IPS-20b (cell line): ENCODE measurements around the gene KIAA0513.

ENCODE experiments used
- H3K27ac ChIP-seq: one replicate; pipeline ENCODE4 v1.5.1; 2013; ENCODE audit warnings: low read length
- H3K27me3 ChIP-seq: 2 replicates; pipeline ENCODE4 v1.6.1; 2013; ENCODE audit warnings: mild to moderate bottlenecking, low read length, inconsistent platforms; ENCODE audit not compliant: insufficient read depth
- H3K36me3 ChIP-seq: 2 replicates; pipeline ENCODE4 v1.6.1; 2013; ENCODE audit warnings: low read depth, mild to moderate bottlenecking, inconsistent platforms, low read length, moderate library complexity; ENCODE audit not compliant: insufficient read depth
- H3K4me1 ChIP-seq: 2 replicates; pipeline ENCODE4 v1.6.1; 2013; ENCODE audit warnings: mild to moderate bottlenecking, control low read depth, inconsistent platforms, low read length, moderate library complexity; ENCODE audit not compliant: insufficient read depth
- H3K4me3 ChIP-seq: 2 replicates; pipeline ENCODE4 v1.5.1; 2013; ENCODE audit warnings: mild to moderate bottlenecking, low read length, inconsistent platforms
- H3K9ac ChIP-seq: 2 replicates; pipeline ENCODE4 v1.6.1; 2013; ENCODE audit warnings: low read depth, mild to moderate bottlenecking, inconsistent platforms, low read length, moderate library complexity
- H3K9me3 ChIP-seq: 2 replicates; pipeline ENCODE4 v1.6.1; 2013; ENCODE audit warnings: mild to moderate bottlenecking, low read depth, low read length, inconsistent platforms; ENCODE audit not compliant: insufficient read depth

KIAA0513 gene

DNA sequence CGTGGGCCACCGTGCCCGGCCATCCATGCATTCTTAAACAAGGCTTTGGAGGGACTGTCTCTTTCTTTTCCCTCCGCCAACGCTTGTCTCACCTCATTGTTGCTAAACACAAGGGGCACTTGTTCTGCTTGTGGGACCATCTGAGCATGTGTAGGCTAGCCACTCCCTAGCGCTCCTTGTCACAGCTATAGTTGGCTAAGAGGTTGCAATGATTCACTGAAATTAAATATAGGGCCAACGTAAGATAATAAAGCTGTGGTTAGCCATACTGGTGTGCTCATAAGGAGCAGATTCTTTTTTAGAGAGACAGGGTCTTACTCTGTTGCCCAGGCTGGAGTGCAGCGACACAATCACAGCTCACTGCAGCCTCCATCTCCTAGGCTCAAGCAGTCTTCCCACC, 41.2 kb downstream of the KIAA0513 start:
- Histone ChIP-seq H3K4me1 (no peaks in the 10 kb centered on the region), H3K9ac (no peak overlapping the region), H3K27ac (no peak overlapping the region), H3K27me3 (no peaks in the 10 kb centered on the region), H3K9me3 (no peaks in the 10 kb centered on the region), H3K36me3 (no peaks in the 10 kb centered on the region), H3K4me3 (no peak overlapping the region)

DNA sequence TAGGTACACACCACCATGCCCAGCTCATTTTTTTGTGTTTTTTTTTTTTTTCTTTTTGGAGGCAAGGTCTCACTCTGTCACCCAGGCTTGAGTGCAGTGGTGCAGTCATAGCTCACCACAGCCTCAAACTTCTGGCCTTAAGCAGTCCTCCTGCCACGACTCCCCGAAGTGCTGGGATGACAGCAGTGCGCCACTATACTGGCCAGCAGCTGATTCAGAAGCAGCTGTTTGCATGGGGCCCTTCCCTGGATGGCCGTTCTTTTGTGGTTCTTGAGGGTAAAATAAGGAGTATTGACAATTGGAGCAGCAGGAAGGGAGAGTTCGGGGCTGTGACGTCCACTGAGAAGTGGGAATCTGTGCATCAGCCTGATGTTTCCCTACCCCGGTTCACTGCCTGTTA, 41.6 kb downstream of the KIAA0513 start:
- Histone ChIP-seq H3K36me3 (no peaks in the 10 kb centered on the region), H3K27ac (no peak overlapping the region)

DNA sequence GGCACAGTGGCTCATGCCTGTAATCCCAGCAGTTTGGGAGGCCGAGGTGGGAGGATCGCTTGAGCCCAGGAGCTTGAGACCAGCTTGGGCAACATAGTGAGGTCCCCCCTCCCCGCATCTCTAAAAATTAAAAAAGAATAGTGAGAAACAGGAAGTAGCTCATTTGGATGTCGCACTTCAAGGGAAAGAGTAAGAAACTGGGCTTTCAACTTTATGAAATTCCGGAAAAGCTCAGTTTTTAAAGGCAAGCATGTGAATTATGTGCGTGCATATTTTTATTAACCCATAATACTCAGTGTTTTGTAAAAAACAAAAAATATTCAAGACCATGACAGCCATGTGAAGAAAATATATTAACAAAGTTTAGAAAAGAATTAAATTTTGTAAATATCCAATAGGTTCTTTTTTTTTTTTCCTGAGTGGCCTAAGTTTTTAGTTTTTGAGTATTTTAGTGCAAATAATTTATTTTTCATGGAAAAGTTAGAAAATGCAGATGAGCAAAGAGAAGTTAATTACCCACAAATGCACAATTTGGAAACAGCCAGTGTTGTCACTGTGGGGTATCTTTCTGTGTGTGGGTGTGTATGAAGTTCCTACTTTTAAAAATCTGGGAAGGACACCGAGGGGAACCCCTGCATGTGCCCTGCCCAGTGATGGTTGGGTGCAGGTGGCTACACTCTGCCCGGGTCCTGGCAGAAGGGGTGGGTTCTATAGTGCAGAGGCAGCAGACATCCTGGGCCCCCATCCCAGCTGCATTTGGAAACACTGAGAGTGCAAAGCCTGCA, 44.7 kb downstream of the KIAA0513 start:
- no peak overlapping the region for H3K4me3 ChIP-seq
- peaks cover 14% of the 10 kb centered on the region for H3K27me3 ChIP-seq
- no peak overlapping the region for H3K9ac ChIP-seq
- peaks cover 4% of the 10 kb centered on the region; the same call in 1 of the 2 replicates for H3K4me1 ChIP-seq
- H3K36me3 ChIP-seq: no peaks in the 10 kb centered on the region
- no peak overlapping the region for H3K27ac ChIP-seq
- no peaks in the 10 kb centered on the region for H3K9me3 ChIP-seq

More for the DNA sequence above, 41.6 kb downstream of the KIAA0513 start:
- Histone ChIP-seq H3K9me3 (no peaks in the 10 kb centered on the region), H3K4me3 (no peak overlapping the region), H3K27me3 (no peaks in the 10 kb centered on the region), H3K9ac (no peak overlapping the region), H3K4me1 (no peaks in the 10 kb centered on the region)

DNA sequence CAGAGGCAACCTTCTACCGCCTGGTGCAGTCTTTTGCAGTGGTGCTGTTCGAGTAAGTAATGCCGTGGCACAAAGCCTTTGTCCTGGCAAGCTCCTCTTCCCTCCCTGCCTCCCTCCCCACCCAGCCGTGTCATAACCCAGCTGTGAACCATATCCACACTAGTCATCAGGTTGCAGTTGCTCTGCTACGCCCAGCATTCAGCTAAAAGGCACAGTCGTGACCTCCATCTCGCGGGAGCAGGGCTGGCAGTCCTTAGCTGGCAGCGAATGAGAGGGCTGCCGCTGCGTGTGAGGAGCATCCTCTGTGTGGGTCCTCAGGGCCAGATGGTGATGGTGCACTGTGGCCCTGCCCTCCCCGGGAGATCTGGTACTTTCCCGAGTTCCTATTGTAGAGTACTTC, 45.4 kb downstream of the KIAA0513 start:
- Histone ChIP-seq H3K9ac (no peak overlapping the region), H3K4me3 (no peak overlapping the region), H3K27ac (no peak overlapping the region)

DNA sequence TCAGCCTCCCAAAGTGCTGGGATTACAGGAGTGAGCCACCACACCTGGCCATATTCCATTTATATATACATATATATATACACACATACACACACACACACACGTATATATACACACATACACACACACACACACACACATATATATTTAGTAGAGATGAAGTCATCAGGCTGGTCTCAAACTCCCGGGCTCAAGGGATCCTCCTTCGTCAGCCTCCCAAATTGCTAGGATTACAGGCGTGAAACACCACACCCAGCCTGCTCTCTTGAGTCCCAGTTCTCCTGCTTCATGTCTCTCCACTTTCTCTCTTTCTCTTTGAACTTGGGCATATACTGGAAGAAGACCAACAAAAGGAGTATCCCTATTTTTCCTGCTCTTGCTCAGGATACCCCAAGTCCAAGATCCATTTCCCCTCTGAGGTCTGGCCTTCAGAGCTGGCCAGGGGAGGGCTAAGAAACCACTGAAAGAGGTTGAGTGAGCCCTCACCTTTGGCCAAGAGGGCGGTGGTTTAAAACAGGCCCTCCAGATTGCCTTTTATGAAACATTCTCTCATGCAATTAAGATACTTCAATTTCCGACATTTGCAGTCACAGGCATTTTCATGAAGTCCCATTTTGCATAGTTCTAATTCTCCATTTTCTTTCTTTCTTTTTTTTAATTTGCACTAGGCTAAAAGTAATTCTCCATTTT, 46.8 kb downstream of the KIAA0513 start:
- H3K27ac ChIP-seq: no peak overlapping the region
- H3K9ac ChIP-seq: no peak overlapping the region
- H3K9me3 ChIP-seq: no peaks in the 10 kb centered on the region
- H3K4me1 ChIP-seq: peaks cover 4% of the 10 kb centered on the region; the same call in 1 of the 2 replicates
- peaks cover 7% of the 10 kb centered on the region; the same call in 1 of the 2 replicates for H3K36me3 ChIP-seq
- H3K4me3 ChIP-seq: no peak overlapping the region
- peaks cover 34% of the 10 kb centered on the region for H3K27me3 ChIP-seq

More for the DNA sequence above, 45.4 kb downstream of the KIAA0513 start:
- Histone ChIP-seq H3K4me1 (peaks cover 4% of the 10 kb centered on the region; the same call in 1 of the 2 replicates), H3K27me3 (peaks cover 20% of the 10 kb centered on the region), H3K9me3 (no peaks in the 10 kb centered on the region), H3K36me3 (no peaks in the 10 kb centered on the region)

DNA sequence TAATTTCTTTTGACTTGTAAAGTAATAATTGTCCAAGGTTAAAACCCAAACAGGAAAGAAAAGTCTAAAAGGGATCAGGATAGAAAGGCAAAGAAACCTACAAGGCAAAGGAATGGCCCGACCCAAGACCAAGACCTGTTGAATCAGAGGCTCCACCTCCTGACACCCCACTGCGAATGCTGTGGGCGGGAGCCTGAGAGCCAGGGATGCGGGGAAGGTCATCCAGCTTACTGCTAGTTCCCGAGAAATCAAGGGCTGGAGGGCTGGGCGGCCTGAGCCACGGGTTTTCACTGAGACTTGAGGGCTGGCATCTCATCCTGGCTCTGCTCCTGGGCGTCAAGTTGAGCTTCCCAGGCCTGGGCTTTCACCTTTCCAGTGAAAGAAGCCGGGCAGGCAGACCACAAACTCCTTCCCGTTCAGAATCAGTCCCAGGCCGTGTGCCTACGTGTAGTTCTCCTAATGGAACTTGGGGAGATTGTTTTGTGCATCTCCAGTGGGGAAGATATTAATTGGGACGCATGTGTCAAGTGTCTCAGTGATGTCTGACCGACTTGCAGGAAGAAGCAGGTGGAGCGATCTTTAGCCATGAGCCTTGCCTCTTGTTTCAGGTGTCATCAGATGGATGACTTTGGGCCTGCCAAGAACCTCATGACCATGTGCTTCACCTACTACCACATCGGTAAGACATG, 47.8 kb downstream of the KIAA0513 start:
- no peak overlapping the region for H3K4me3 ChIP-seq
- peaks cover 43% of the 10 kb centered on the region for H3K27me3 ChIP-seq
- peaks cover 8% of the 10 kb centered on the region; the same call in 1 of the 2 replicates for H3K36me3 ChIP-seq
- no peaks in the 10 kb centered on the region for H3K9me3 ChIP-seq
- H3K4me1 ChIP-seq: peaks cover 4% of the 10 kb centered on the region; the same call in 1 of the 2 replicates
- H3K9ac ChIP-seq: no peak overlapping the region
- no peak overlapping the region for H3K27ac ChIP-seq

DNA sequence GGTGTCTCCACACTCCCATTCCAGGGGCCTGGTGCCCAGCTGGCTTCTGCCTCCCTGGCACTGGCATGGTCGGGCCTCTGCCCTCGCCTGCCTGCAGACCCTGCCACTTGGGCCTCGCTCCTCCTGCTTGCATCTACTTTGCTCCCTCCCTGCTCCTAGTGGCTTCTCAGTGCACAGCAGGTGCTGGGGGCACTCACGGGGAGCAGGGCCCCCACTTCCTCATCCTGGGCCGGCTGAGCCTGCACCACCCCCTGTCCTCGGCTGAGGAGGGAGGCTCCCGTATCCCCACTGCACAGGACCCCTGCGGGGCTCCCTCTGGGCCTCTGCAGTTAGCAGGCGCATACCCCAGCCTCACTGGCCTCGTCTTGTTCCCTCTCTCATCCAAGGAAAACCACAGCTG, 49.4 kb downstream of the KIAA0513 start:
- H3K9ac ChIP-seq: no peak overlapping the region
- no peak overlapping the region for H3K4me3 ChIP-seq
- no peaks in the 10 kb centered on the region for H3K9me3 ChIP-seq
- H3K36me3 ChIP-seq: peaks cover 8% of the 10 kb centered on the region; the same call in 1 of the 2 replicates
- H3K27me3 ChIP-seq: peaks cover 57% of the 10 kb centered on the region
- no peak overlapping the region for H3K27ac ChIP-seq
- H3K4me1 ChIP-seq: peaks cover 16% of the 10 kb centered on the region

DNA sequence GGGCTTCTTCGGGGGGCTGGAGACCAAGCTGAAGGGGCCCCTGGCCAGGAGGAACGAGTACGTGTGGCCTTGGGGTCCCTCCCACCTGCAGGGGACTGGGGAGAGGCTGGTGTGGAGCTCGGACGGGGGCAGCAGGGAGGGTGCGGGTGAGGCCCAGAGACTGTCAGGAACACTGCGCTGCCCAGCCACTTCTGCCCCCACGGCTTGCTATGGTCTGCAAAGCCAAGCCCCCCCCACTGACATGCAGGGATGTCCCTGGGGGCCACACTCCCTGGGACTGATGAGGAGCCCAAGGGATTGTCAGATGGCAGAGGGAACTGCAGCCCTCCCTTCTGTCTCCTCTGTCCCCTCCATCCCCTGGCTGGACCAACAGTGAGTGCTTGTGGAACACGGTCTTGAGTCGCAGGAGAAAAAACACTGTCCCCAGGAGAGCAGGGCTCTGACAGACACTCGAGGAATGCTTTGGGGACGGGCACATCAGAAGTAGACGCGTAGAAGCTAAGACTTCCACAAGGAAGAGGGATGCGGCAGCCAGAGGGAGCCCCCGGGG, 50.1 kb downstream of the KIAA0513 start:
- H3K36me3 ChIP-seq: peaks cover 8% of the 10 kb centered on the region; the same call in 1 of the 2 replicates
- H3K4me3 ChIP-seq: no peak overlapping the region
- H3K9ac ChIP-seq: no peak overlapping the region
- peaks cover 63% of the 10 kb centered on the region for H3K27me3 ChIP-seq
- peaks cover 18% of the 10 kb centered on the region for H3K4me1 ChIP-seq
- no peak overlapping the region for H3K27ac ChIP-seq
- no peaks in the 10 kb centered on the region for H3K9me3 ChIP-seq

DNA sequence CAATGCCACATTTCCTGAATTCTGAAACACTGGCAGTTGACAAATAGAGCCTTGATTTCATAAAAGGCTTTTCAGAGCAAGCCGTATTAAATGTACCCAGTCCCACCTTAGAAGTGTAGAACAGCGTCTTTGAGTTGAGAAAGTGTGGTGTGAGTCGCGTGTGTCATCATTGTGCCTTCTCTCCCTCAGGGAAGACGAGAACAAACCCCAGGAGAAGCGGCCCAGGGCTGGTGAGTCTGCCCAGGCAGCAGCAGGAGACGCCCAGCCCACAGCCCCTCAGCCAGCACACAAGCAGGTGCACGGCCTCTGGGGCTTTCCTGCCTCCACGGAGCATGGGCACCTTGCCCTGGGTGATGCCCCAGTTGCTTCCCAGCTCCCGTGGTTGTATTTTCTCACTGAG, 50.6 kb downstream of the KIAA0513 start:
- Histone ChIP-seq H3K36me3 (peaks cover 8% of the 10 kb centered on the region; the same call in 1 of the 2 replicates), H3K9ac (no peak overlapping the region), H3K4me3 (no peak overlapping the region), H3K4me1 (peaks cover 18% of the 10 kb centered on the region), H3K27ac (no peak overlapping the region), H3K27me3 (peaks cover 67% of the 10 kb centered on the region), H3K9me3 (no peaks in the 10 kb centered on the region)

DNA sequence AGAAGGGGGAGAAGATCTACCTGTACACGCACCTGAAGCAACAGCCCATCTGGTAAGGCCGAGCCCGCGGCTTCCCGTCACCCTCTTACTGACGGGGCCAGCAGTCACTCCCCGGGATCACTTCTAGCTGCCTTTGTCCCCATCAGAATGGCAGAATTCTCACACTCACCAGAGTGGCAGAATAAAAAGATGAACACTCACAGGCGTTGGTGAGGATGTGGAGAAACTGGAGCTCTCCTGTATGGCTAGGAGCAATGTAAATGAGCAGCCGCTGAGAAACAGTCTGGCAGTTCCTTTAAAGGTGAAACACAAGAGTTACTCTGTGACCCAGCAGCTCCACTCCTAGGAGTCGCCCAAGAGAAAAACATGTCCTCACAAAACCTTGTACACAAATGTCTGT, 51.4 kb downstream of the KIAA0513 start:
- Histone ChIP-seq H3K36me3 (peaks cover 8% of the 10 kb centered on the region; the same call in 1 of the 2 replicates), H3K4me1 (peaks cover 23% of the 10 kb centered on the region), H3K9ac (no peak overlapping the region), H3K27me3 (peaks cover 67% of the 10 kb centered on the region), H3K9me3 (no peaks in the 10 kb centered on the region), H3K4me3 (no peak overlapping the region), H3K27ac (no peak overlapping the region)

DNA sequence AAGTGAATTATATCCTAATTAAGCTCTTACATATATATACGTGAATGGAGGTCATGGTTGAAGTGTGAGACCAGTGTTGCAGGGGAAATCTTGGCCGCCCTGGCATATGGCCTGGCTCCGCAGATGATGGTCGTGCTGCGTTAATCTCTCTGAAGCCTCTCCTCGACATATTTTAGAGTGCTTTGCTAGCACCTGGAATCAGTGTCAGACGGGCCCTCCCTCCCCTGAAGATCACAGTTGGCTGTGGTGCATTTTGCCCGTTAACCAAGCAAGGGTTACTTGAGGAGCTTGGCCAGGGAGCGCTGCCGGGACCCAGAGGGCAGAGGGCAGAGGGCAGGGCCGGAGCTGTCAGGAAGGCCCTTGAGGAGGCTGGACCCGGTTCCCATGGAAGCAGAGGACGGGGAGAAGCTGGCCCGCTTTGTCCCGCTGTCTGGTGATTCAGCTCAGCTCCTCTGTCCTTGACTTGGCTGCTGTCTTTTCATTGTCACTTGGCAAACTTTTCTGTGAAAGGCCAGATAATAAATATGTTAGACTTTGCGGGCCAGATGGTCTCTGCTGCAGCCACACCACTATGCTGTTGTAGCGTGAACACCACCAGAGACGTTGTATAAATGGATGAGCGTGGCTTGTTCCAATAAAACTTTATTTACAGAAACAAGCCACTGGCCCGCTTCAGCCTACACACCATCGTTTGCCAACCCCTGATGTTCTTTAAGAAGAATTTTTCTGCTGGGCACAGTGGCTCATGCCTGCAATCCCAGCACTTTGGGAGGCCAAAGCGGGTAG, 52.4 kb downstream of the KIAA0513 start:
- Histone ChIP-seq H3K9ac (no peak overlapping the region), H3K36me3 (peaks cover 8% of the 10 kb centered on the region; the same call in 1 of the 2 replicates), H3K27ac (no peak overlapping the region), H3K4me3 (no peak overlapping the region), H3K4me1 (peaks cover 23% of the 10 kb centered on the region), H3K27me3 (peaks cover 77% of the 10 kb centered on the region), H3K9me3 (no peaks in the 10 kb centered on the region)
